Type B pancreatic cell (in vitro differentiated cells): Measurements from ENCODE around the gene S1PR2. TPM values are rescaled to one million over a fixed set of nuclear protein-coding genes. Genes with fewer than 3 reads are reported as not detected.
A peak's percentile ranks its signal among the peaks of the same experiment; 100 is the strongest.

ENCODE experiments used
- DNase-seq: peaks from one replicate; pipeline ENCODE4 v3.0.0; 2021; ENCODE audit warnings: mixed read lengths; ENCODE audit not compliant: unreplicated experiment; ENCODE audit errors: extremely low spot score
- H3K27ac Mint-ChIP-seq: 2 replicates; pipeline ENCODE4 v1.8.0; 2021; ENCODE audit warnings: mild to moderate bottlenecking, mixed read lengths
- H3K27me3 Mint-ChIP-seq: 2 replicates; pipeline ENCODE4 v1.8.0; 2021; ENCODE audit warnings: mixed read lengths
- H3K36me3 Mint-ChIP-seq: 2 replicates; pipeline ENCODE4 v1.8.0; 2021; ENCODE audit warnings: mixed read lengths
- H3K4me1 Mint-ChIP-seq: one replicate; pipeline ENCODE4 v1.8.0; 2021; ENCODE audit warnings: mixed read lengths; ENCODE audit not compliant: unreplicated experiment
- H3K4me3 Mint-ChIP-seq: 2 replicates; pipeline ENCODE4 v1.8.0; 2021; ENCODE audit warnings: mild to moderate bottlenecking, mixed read lengths
- H3K9me3 Mint-ChIP-seq: 2 replicates; pipeline ENCODE4 v1.8.0; 2021; ENCODE audit warnings: mixed read lengths
- CTCF ChIP-seq: fragments of 200-600 bp; sonication (generic); conservative IDR thresholded peaks from 2 replicates; pipeline ENCODE4 v1.5.0; 2021; ENCODE audit warnings: antibody characterized with exemption, mild to moderate bottlenecking
- total RNA-seq: library from RNA; stranded (reverse); gene quantifications from 2 replicates; pipeline ENCODE4 v1.2.1, GENCODE V29; 2021; ENCODE audit warnings: low replicate concordance

Gene S1PR2
- total RNA-seq, 1 donor from 2014 or later, result 23.3 TPM

- Mint-ChIP-seq H3K4me3 (peak overlapping the region; percentile 88), H3K36me3 (no peaks in the 10 kb centered on the region), H3K4me1 (peaks cover 11% of the 10 kb centered on the region), H3K27me3 (no peaks in the 10 kb centered on the region), H3K27ac (peak overlapping the region; percentile 43), H3K9me3 (no peaks in the 10 kb centered on the region)
- peak; percentile 40 for TF ChIP-seq CTCF
- DNase-seq, result peak; percentile 75
These were observed 814 bp downstream of the S1PR2 start for GRCh38 chr19:10230173-10230860.

GRCh38 chr19:10228920-10229319 lies 2.2 kb downstream of the S1PR2 start:
- Mint-ChIP-seq H3K9me3 (no peaks in the 10 kb centered on the region), H3K27ac (peak overlapping the region; percentile 64), H3K4me3 (peak overlapping the region; percentile 74), H3K4me1 (peaks cover 15% of the 10 kb centered on the region), H3K36me3 (no peaks in the 10 kb centered on the region), H3K27me3 (no peaks in the 10 kb centered on the region)
- DNase-seq, result no peak
- peak; percentile 68 for TF ChIP-seq CTCF

- Mint-ChIP-seq H3K4me3 (peak overlapping the region; percentile 74), H3K4me1 (peaks cover 15% of the 10 kb centered on the region), H3K9me3 (no peaks in the 10 kb centered on the region), H3K27me3 (no peaks in the 10 kb centered on the region), H3K36me3 (no peaks in the 10 kb centered on the region), H3K27ac (peak overlapping the region; percentile 64)
- DNase-seq, result no peak
- TF ChIP-seq CTCF, result no peak
These were observed 2.7 kb downstream of the S1PR2 start for GRCh38 chr19:10228393-10228792.

- Mint-ChIP-seq H3K4me1 (peaks cover 15% of the 10 kb centered on the region), H3K36me3 (peaks cover 3% of the 10 kb centered on the region), H3K9me3 (no peaks in the 10 kb centered on the region), H3K4me3 (no peak overlapping the region), H3K27ac (no peak overlapping the region), H3K27me3 (no peaks in the 10 kb centered on the region)
- DNase-seq, result no peak
- peak; percentile 17 for TF ChIP-seq CTCF
These were observed 3.8 kb downstream of the S1PR2 start for GRCh38 chr19:10227026-10227971.

GRCh38 chr19:10226376-10227025 lies 4.6 kb downstream of the S1PR2 start:
- H3K9me3 Mint-ChIP-seq, result no peaks in the 10 kb centered on the region
- H3K27ac Mint-ChIP-seq, result peak overlapping the region; percentile 11
- no peaks in the 10 kb centered on the region for H3K27me3 Mint-ChIP-seq
- H3K36me3 Mint-ChIP-seq, result peaks cover 3% of the 10 kb centered on the region
- peaks cover 15% of the 10 kb centered on the region for H3K4me1 Mint-ChIP-seq
- no peak for TF ChIP-seq CTCF
- peak overlapping the region; percentile 78 for H3K4me3 Mint-ChIP-seq
- peak; percentile 73 for DNase-seq
